HL-60/S4 treated with retinoic acid at 250 ng/mL for 4 days and 3 days (cell line): Measurements from ENCODE around the gene TLE2.

Experiments
- in situ Hi-C: fragments of 300-500 bp; cut with MboI; formaldehyde crosslinking; loops from 2 replicates; pipeline ENCODE4 v1.7.0; 2022; ENCODE audit warnings: low sequenced_read_pairs

Gene TLE2

DNA sequence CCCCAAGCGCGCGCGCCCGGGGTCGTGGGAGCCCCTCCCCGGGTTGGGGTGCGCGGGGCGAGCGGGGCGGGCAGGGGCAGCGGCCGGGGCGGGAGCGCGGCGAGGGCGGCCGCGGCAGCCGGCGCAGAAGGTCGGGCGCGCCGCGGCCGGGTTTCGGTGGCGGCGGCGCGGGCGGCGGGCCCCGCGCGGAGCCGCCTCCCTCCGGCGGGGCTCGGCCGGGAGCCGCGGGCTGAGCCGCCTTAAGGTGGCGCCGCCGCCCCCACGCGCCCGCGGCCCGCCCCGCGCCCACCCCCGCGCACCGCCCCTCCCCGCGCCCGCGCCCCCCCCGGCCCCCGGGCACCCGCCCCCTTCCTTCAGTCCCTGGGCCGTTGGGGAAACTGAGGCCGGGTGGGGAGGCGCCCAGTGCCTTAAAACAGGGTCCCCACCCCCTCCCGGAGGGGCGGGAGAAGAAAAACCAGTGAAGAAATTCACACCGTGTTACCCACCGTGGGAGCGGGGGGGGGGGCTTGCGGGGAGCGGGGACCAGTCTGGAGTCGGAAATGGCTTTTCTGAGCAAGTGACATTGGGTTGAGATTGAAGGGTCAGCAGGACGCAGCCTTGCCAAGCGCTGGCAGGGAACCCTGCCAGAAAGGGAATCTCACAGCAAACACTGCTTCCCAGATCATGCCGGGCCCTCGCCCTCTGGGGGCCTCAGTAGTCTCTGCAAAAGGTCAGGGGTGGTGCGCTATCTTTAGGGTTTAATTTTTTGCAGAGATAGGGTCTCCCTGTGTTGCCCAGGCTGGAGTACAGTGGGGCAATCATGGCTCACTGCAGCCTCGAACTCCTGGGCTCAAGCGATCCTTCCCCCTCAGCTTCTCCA, at the start of gene TLE2:
TSS of gene TLE2 (minus strand) at position 216 of the 859 bp plus-strand sequence. CDS start 376 bp downstream, outside the sequence.
- in situ Hi-C loops = no loop called here

DNA sequence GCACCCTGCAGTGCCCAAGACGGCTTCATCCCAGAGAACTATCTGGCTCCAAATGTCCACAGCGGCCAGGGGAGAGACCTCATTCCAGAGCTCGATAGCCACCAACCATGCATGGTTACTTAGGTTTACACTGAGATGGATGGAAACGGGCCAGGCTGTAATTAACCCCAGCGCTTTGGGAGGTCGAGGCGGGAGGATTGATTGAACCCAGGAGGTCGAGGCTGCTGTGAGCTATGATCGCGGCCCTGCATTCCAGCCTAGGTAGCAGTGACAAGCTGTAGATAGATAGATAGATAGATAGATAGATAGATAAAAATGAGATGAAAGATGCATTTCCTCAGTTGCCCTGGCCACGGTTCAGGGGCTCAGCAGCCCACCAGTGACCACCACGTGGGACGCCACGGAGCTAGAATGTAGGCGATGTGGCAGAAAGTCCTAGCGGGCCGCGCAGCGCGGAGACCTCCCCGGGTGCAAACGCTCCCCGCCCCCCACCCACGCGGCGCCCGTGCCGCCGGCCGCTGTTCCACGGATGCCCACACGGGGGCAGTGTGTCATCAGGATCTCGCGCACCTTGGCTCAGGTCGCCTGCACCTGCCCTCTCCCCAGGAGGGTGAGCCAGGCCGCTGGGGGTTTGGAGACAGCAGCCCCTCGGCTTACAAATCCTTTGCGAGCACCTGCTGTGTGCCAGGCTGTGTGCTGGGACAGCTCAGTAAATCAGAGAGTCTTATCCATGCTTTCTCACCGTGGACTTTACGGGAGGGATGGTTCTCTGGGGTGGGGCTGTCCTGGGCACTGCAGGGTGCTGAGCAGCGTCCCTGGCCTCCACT, 46.7 kb upstream of the TLE2 start:
- in situ Hi-C loops = no loop called here

DNA sequence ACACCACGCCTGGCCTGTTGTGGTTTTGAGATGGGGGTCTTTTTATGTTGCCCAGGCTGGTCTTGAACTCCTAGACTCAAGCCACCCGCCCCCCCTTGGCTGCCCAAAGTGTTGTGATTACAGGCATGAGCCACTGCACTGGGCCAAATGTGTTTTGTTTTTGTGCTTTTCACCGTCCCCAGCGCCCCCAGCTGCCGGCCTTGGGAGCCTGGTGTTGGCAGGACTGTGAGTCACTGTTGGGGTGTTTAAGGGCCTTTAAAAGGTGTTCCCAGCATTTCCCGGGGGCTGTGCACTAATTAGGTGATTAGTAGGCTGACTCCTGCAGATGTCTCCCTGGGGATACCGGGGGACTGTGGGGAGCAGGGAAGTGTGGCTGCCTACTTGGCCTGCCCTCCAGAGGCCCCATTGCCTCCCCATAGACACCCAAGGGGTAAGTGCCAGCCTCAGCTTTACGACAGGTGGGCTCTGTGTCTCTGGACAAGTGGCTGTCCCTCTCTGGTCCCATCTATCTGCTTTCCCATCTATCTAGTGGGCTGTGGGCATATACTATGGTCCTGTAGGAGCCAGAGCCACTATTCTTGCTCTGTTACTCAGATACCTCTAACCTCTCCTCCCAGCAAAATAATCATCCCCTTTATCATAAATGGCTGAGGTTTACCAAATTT, 45.0 kb upstream of the TLE2 start:
- in situ Hi-C loops = no loop called here

DNA sequence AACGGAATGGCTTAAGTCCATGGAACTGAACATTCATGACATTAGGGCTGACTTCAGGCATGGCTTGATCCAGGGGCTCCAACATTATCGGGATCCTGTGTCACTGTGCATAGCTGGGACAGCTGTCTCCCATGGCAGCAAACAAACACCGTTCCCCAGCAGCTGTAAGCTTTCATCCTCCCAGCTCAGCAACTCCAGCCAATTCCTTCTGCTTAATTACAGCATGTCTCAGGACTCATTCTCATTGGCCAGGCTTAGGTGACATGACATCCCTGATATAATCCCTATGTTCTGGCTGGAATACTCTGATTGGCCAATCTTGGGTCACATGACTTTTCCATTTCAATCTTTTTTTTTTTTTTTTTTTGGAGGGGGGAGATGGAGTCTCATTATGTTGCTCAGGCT, 44.1 kb upstream of the TLE2 start:
- in situ Hi-C loops = no loop called here

DNA sequence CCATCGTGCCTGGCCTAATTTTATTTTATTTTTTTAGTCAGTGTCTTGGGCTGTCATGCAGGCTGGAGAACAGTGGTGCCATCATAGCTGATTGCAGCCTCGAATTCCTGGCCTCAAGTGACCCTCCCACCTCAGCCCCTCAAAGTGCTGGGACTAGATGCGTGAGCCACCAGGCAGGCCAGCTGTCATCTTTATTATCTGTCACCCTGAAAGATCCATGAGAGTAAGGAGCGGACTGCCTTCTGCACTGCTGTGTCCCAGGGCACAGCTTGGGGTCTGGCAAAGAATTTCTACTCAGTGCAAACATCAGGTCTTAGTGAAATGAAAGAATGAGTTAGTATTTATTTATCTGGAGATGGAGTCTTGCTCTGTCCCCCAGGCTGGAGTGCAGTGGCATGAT, 42.7 kb upstream of the TLE2 start:
- in situ Hi-C loops = no loop called here

DNA sequence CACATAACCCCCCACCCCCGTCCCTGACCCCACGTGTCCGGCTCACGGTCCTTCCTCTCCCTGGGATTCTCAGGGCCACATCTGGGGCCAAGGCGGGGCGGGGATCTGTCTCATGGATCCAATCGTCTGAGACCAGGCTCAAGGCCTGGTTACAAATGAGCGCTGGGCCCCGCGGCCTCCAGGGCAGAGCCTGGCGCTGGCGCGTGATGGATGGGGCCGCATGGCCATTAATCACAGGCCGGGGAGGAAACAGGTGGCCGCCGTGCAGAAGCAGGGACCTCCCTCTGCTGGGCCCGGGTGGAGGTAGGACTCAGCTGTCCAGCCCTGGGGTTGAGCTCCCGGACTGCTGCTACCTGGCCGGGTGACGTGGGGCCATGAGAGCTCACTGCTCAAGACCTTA, 39.0 kb upstream of the TLE2 start:
- in situ Hi-C loops = no loop called here

DNA sequence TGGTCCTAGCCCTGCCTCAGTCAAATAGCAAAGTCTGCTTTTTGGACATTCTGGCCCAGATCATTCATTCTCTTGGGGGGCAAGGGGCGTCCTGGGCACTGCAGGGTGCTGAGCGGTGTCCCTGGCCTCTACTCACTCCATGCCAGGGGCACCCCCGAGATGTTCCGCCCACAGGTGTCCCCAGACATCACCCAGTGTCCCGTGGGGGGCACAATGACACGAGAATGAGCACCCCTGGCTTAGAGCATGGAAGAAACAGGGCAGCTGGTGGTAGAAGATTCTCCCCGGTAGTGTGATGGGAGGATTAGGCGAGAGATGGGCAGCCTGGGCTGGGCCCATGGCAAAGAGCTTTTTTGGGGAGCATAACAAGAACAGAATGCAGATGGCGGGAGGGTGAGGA, 38.5 kb upstream of the TLE2 start:
- in situ Hi-C loops = no loop called here

DNA sequence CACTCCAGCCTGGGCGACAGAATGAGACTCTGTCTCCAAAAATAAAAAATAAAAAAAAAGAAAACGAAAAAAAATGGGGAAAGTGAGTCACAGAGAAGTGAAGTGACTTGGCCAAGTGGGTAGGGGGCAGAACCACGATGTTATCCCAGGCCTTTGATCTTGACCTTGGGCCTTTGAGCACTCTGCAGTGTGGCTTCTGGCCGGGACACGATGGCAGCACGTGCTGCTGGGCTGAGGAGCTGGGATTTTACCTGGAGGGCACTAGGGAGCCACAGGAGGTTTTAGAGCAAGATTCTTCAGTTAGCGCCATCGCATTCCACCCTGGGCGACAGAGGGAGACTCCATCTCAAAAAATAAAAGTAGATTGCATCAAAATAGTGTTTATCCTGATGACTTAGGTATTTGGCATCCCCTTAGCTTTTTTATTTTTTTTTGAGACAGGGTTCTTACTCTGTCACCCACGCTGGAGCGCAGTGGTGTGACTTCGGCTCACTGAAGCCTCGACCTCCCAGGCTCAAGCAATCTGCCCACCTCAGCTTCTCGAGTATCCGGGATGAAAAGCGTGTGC, 37.5 kb upstream of the TLE2 start:
- in situ Hi-C loops = no loop called here

DNA sequence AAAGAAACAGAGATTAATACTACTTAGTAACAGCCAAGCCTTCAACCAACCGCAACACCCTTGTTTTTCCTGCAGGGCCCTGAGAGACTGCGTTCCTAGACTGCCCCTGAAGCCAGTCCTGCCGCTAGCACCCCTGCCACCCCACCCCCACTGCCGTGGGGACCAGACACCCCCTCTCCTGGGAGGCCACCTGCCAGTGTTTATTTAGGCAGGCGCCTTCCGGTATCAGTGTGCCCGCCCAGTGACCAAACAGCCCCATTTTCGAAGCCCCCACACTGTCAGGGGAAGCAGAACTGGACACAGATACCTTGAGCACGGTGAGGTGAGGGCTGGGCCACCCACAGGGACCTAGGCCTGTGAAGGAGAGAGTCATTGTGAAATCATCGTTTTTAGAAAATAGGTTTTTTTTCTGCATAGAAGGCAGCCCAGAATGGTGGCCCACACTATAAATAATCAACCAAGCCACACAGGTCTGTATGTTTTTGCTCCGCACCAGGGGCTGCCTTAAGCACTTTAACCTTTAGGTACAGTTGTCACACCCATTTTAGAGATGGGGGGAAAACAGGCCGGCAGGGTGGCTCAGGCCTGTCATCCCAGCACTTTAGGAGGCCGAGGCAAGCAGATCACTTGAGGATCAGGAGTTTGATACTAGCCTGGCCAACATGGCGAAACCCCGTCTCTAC, 36.7 kb upstream of the TLE2 start:
- in situ Hi-C loops = no loop called here

DNA sequence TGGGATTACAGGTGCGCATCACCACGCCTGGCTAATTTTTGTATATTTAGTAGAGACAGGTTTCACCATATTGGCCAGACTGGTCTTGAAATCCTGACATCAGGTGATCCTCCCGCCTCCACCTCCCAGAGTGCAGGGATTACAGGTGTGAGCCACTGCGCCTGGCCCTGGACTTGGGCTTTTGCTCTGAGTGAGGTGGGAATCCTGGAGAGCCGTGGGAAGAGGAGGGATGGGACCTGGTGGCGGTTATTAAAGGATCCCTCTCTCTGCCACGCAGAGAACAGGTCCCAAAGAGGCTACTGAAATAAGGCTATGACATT, 34.9 kb upstream of the TLE2 start:
- in situ Hi-C loops = no loop called here

DNA sequence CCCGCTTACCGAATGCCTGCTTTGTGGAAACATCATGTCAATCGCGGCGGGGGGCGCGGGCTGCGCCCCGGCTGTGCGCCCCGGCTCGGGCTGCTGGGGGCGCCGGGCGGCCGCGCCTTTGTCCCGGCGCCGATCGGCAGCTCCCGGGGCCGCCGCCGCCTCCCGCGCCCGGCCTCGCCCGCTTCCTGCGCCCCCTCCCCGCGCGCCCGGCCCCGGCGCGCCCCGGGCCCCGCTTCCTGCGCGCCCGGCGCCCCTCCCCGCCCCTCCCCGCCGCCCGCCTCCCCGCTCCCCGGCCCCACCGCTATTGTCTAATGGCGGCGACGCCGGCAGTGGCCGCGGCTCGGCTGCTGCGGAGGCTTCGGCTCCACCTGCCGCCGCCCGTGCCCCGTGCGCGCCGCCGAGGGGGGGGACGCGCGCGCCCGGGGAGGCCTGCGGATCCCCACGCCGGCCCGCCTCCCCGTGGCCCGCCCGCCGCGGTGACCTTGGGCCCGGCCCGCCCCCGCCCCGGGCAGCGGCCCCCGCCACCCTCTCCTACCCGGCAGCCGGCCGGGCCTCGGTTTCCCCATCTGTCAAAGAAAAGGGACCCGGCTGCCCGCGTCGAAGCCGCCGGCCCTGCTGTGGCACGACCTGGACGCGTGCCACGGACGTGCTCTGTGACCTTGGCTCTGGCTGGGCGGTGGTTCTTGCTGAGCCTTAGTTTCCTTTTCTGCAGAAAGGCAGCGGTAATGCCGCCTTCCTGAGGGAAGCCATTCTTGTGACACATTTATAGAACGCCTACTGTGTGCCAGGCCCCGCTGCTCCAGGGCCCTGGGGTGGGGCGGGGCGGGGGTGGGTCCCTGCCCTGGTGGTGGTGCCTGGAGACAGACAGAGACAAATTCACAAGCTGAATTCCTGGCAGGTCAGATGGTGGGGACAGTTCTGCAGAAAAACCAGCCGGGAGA, 33.4 kb upstream of the TLE2 start, which contains the start of gene TLE5:
TSS of gene TLE5 (minus strand) at position 331 of the 941 bp plus-strand sequence. CDS start at position 36, 295 bp downstream.
- in situ Hi-C loops = no loop called here

DNA sequence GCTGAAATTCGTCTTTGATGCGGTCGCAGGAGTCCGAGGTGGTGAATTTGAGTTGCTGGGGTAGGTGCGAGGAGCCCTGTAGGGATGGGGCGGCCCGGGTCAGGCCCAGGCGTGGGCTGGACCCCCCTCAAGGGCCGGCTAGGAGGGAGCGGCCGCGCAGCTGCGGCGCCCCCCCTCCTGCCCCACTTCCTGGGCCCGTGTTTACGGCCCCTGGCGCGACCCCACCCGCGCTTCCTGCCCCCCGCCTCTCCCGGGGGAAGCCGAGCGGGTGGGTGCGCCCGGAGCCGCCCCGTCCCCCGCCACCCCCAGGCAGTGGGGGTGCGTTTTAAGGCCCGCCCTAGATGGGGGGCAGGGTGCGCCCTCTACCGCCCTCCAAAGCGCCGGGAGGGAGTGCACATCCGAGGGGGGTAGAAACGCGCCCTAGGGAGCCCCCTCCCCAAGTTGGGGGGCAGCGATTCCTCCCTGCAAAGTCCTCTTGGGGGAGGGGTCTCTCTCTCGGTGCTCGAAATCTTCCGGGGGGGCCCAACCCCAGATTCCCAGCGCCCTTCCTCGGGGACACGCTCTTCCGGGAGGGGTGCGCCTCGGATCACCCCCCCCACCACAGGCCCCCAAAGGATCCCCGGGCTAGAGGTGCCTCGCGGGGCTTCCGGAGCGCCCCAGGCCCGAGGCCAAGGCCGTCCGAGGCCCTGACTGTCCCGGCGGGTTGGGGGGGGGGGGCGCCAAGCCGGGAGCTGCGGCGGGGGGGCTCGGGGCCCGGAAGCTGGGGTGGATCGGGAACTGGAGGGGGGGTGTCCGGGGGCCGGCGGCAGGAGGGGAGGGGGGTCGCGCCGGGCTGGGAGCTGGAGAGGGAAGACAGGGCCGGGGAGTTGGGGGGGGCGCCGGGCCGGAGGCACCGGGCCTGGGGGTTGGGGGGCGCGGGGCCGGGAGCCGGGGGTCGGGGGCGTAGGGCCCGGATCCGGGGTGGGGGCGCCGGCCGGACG, 32.4 kb upstream of the TLE2 start:
- in situ Hi-C loops = no loop called here

DNA sequence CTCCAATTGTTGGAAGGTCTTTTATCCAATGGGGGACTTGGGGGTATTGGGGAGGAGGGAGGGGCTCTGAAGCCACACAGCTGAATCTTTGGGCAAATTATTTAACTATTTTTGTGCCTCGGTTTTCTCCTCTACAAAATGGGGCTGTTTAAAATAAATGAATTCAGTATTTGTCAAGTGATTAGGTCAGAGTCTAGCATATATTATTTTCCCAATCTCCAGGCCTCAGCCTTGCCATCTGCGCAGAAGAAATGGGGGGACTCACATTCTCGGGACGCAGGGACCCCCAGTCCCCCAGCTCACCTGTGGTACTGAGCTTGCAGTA, 31.7 kb upstream of the TLE2 start:
- in situ Hi-C loops = no loop called here

DNA sequence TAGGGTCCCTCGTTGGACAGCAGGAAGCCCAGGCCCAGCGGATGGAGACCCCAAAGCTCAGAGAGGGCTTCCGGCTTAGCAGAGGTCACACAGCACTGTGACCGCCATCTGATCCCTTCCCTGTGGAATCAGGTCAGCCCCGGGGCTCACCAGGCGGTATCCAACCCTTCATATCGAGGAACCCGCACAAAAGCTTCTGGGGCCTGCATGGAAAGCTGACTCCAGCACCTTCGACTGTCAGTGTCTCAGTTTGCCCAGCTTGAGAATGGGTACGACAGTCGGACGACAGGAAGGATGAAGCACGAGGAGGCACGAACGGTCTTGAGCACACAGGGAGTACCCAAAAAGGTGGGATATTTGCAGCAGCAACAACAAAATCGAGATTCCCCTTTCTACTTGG, 30.6 kb upstream of the TLE2 start:
- in situ Hi-C loops = no loop called here

DNA sequence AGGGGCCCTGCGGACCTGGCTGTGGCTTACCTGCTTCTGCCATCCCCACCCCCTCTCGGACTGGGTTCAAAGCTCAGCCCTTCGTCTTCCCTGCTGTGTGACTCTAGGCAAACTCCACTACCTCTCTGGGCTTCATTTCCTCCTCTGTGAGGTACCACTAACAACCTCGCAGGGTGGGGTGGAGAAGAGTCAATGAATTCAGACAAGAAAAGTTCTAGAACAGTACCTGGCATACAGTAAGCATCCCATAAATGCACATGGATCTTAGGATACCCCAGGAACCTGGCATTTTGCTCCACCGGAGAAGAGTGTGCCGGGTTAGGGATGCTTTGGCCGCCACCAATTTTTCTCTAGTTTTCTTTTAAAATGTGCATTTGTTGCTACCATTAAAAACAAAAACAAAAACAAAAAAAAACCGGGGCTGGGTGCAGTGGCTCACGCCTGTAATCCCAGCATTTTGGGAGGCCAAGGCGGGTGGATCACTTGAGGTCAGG, 29.8 kb upstream of the TLE2 start:
- in situ Hi-C loops = no loop called here

DNA sequence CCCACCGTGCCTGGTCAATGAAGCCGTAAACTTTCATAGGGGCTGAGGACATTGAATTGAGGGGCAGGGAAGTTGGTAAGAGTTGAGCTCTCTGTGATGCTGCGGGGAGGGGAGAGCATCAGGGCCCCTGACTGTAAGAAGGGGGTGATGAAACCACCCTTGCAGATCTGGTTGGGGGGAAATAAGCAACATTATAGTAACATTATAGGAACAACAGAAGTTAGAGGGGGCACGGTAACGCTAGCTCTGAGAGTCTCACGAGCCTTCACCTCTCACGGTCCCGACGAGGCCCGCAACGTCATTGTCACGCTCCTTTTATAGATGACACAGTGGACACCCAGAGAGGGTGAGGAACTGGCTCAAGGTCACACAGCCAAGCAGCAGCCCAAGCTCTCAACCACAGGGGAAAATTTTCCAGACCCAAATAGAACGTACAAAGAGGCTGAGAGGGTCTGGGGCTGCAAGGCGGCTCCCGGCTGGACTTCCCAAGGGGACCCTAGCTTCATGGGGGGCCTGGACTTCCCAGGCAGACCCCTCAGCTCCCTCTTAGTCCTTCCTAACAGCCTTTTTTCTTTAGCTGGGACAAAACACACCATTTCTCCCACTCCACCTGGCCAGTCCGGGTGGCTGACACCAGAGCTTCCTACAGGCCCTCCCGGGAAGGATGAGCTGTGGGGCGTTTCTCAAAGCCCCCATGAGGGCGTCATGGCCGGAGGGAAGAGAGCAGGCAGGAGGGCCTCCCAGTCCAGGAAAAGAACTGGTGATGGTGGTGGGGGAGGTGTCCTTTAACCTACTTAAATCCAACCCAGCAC, 29.1 kb upstream of the TLE2 start:
- in situ Hi-C loops = no loop called here

DNA sequence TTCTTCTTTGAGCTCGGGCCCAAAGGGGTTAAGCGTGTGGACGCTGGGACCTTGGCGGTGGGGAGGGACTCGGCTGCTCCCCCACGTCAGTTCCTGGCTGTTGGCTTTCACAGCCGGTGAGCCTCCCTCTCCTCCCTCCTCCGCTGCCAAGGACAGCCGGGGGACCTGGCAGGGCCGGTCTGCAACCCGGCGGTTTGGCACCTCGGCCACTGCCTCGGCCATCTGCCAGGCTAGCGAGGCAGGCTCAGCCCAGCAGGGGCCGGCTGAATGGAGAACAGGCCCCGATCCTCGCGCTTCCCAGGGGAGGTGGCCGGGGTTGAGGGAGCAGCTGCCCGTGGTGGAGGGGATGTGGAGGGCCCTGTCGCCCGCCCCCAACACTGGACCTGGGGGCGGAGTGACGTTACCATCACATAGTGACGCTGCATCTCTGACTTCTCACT, 28.2 kb upstream of the TLE2 start:
- in situ Hi-C loops = no loop called here
